EL (cell line): Measurements from ENCODE around the gene OR51M1.

Experiments used
- DNase-seq: peaks from one replicate; pipeline ENCODE4 v3.0.0-alpha.2; 2016

Gene OR51M1

DNA sequence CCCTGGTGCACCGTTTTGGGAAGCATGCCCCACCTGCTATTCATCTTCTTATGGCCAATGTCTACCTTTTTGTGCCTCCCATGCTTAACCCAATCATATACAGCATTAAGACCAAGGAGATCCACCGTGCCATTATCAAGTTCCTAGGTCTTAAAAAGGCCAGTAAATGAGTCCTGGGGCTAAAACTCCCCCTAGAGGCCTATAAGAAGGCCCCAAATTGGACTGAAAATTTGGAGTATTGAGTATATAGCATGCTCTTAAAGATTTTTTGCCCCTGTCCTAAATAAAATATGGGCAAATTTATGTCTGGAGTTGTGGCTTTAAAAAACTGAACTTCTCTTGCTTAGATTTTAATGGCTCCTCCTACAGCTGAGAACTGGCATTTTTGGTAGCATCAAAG lies 6.6 kb downstream of the OR51M1 start:
- no peak for DNase-seq

DNA sequence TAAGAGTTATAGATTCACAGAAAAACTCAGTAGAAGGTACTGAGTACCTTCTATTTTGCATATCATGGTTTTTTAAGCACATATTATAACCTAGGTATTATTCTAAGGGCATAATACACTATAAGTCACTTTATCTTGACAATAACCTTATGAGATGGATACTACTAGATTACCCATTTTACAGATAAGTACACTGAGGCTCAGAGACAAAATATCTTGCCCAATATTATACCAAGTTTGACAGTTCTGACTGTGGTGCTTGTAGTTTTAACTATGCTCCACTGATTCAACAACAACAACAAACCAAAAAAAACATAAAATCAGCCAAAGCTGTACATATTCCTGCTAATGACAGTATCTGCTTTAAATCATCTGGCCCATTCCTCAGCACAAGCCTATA lies 10.5 kb downstream of the OR51M1 start:
- no peak for DNase-seq

DNA sequence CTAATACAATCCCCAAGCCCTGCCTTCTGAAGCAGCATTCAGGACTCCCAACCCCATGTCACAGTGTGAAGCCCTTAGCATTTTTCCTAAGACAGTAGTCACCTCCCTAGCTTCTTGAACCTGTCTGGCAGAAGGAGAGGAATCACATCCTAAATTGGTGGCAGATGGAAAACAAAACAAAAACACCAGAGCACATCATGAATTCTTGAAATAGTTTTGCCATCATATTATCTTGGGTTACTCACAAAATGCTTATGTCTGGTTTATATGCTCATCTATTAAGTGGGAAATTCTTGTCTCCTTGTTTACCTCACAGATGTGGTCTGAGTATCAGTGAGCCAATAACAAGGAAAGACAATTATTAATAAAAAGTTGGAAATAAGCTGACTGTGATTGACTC lies 15.3 kb downstream of the OR51M1 start:
- DNase-seq: no peak

DNA sequence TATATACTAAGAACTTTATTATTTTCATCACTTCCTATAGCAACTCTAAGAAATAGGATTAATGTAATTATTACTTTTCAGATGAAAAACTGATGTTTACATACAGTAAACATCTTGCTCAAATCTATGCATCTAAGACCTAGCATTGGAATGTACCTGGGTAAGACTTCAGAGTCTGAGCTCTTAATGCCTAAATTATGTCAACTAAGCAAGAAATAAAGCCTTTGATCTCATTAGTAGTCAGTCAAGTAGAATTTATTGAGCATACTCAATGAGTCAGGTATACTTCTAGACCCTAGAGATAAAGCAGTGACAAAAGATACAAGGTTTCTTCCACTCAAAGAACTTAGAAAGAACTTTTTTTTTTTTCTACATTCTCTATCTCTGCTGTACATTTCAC lies 21.6 kb downstream of the OR51M1 start:
- no peak for DNase-seq

DNA sequence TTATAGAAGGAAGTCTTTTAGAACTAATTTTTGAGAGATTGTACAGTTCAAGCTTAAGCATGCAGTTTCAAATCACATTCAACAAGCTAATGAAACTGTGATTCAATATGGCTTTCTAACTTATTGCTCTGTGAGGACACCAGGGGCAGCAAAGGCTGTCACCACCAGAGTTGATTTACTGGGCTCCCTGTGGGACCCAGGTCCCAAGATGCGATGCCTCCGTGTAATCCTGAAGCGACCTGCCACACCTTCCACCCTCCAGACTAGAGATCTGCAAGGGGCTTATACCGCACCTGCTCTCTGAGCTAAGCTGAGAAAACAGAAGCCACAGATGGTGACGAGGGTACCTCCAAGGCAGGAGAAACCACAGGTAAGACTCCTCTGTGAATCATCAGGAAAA lies 37.4 kb downstream of the OR51M1 start:
- DNase-seq: no peak

DNA sequence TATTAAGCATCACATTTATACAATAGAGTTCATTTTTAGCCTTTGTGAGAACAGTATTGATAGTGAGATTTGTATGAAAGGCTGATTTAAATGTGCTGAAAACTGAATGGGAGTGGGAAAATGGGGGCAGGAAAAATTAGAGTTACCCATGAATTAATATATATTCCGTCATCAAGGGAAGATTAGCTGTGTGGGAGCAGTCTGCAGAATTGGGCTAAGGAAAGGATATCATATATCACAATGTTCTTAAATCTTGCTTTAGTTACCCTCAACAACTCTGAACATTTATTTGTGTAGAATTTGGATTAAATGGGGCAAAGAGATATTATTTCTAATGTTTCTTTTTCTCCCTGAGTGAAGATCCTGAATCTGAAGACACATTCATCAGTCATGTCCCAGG lies 38.2 kb downstream of the OR51M1 start, which contains the start of gene OR51Q1:
Gene OR51Q1, plus strand, starts transcription at position 301 of the 400 bp plus-strand sequence. Its CDS starts 90 bp downstream, at position 391.
- no peak for DNase-seq

DNA sequence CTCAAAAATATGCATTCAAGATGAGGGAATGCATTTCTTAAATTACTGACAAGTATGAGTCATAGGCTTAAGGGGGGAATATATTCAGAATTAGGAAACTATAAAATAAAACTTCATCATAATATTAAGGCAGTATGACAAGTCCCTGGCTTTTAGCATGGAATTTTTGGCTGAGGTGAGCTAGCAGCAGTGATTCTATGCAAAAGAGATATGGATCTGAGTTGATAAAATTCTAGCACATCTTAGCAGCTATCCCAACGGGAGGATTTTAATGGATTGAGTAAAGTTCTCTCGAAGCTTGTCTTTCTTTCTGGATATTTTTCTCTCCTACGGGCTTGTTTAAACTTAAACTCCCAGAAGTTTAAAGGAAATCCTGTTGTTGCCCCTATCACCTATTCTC lies 39.5 kb downstream of the OR51M1 start:
- no peak for DNase-seq

DNA sequence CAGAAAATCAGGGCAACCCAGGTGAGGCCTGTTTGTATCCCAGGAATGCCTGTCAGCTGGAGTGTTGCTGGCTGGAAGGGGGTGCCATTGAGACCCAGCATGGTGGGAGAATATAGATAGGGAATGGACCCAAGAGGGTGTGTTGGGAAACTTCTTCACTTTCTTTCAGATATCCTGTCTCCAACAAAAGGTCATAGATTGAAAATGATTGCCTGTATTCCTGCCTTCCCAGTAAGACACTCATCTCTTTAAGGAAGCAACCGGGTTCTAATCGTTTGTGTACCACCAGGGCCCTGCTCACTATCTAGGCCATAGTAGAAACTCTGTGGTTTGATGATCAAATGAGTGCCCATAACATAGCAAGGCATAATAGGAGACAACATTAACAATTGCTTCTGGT lies 57.8 kb downstream of the OR51M1 start, which contains the start of gene OR51I1:
Gene OR51I1, minus strand, starts transcription at position 101 of the 400 bp plus-strand sequence. Its CDS starts 0 bp downstream, at position 101.
- DNase-seq: no peak
